Pericardium fibroblast (primary cell): Measurements from ENCODE around the gene RFX4. TPM values are rescaled to one million over a fixed set of nuclear protein-coding genes. Genes with fewer than 3 reads are reported as not detected.

Experiments used
- total RNA-seq: library from RNA; depleted of rRNA; stranded (reverse); fragments of >200 nt; gene quantifications from 2 replicates; pipeline ENCODE4 v1.2.3, GENCODE V29; 2015

Gene RFX4
- not detected in 2 replicates for total RNA-seq

DNA sequence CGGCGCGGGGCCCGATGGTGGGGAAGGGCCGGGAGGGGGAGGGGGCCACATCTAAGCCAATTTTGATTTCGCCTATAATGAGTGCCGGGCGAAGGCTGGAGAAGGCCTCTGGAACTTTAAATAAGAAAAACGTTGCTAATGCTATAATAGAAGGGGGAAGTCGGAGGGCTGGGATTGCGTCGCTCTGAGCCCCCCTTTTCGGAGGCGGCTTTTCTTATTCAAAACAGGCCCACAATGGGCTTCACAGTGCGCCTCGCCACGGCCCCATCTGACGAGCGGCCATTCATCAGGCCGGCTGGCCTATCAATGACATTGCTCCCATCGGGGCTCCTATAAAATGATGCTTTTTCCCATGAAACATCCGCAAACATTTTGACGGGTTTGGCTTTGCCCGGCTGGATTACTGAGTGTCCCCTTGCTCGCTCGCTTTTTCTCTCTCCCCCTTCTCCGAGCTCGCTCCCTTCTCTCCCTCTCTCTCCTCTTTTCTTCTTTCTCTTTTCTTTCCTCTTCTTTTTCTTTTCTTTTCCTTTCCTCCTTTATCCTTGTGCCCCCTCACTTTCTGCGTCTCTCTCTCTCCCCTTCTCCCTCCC lies at the start of gene RFX4:
RFX4 (plus strand) TSS at position 364 of the 590 bp plus-strand sequence. CDS start 317 bp downstream, outside the sequence.

DNA sequence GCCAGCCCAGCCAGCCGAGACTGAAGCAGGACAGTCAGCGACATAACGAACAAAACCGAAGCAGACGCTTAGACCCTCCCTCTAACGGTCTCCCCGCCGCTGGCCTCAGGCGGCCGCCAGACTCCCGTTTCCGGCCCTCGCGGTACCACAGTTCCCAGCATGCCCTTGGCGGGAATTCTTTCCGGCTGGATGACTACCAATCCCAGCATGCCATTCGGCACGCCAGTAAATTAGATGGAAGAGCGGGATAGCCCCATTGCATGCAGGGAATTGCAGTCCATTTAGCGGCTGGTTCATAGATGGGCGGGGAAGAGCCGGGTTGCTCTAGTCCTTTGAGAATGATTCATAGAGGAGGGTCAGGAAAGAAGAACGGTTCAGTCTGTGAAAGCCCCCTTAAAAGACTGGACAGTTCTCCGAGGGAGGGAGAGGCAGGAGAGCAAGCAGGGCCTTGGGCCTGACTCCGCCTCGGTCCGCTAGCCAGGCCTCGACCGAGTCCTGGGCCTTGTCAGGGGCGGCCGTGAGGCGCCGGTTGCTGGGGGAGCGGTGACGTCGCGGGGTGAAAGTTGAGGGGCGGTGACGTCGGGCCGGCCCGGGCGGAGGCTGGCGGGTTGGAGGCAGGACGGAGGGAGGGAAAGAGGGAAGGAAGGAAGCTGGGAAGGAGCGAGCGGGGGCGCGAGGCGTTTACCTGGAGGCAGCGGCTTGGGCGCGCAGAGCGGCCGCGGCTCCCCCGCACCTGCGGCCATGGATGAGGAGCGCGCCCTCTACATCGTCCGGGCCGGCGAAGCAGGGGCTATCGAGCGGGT lies 191.4 kb downstream of the RFX4 start, which contains the start of gene RIC8B:
RIC8B (plus strand) TSS at position 678 of the 803 bp plus-strand sequence; CDS start at position 742, 64 bp downstream.

Other genes with a start within 250 kb of the RFX4 start
- 7.6 and 10.3 TPM in 2 replicates for gene POLR3B, start 225.3 kb upstream of the RFX4 start, total RNA-seq
- gene RIC8B, start 191.7 kb downstream of the RFX4 start, total RNA-seq = 4.6 and 8.1 TPM in 2 replicates